GM12801 (cell line): ENCODE data around the gene ZFAND5.

ENCODE experiments used
- CTCF ChIP-seq: IDR thresholded peaks from one replicate; pipeline ENCODE4 v1.5.1; 2011; ENCODE audit warnings: control low read depth; ENCODE audit not compliant: insufficient read length; ENCODE audit errors: extremely low read depth

Gene ZFAND5

GRCh38 chr9:72382405-72382804, 17.4 kb upstream of the ZFAND5 start:
- no peak for TF ChIP-seq CTCF

GRCh38 chr9:72377041-72377440, 12.0 kb upstream of the ZFAND5 start:
- no peak for TF ChIP-seq CTCF

- TF ChIP-seq CTCF, result no peak
These were observed 6.1 kb upstream of the ZFAND5 start for GRCh38 chr9:72371151-72371550.

- TF ChIP-seq CTCF, result no peak
These were observed 683 bp upstream of the ZFAND5 start for GRCh38 chr9:72365525-72366256.

GRCh38 chr9:72363908-72364678, 915 bp downstream of the ZFAND5 start:
- TF ChIP-seq CTCF, result no peak

GRCh38 chr9:72363236-72363635, 1.8 kb downstream of the ZFAND5 start:
- TF ChIP-seq CTCF, result no peak

GRCh38 chr9:72362680-72363139, 2.3 kb downstream of the ZFAND5 start:
- TF ChIP-seq CTCF, result no peak
